HG02623 (cell line): ENCODE results near the gene FAM78B.

Source experiments
- ATAC-seq: cut with Tn5 transposase; IDR thresholded peaks from one replicate; pipeline ENCODE4 v1.9.1; 2021; ENCODE audit warnings: moderate library complexity; ENCODE audit not compliant: unreplicated experiment

Gene FAM78B, protein sequence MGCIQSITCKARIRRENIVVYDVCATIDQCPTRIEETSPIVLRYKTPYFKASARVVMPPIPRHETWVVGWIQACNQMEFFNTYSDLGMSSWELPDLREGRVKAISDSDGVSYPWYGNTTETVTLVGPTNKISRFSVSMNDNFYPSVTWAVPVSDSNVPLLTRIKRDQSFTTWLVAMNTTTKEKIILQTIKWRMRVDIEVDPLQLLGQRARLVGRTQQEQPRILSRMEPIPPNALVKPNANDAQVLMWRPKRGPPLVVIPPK

DNA sequence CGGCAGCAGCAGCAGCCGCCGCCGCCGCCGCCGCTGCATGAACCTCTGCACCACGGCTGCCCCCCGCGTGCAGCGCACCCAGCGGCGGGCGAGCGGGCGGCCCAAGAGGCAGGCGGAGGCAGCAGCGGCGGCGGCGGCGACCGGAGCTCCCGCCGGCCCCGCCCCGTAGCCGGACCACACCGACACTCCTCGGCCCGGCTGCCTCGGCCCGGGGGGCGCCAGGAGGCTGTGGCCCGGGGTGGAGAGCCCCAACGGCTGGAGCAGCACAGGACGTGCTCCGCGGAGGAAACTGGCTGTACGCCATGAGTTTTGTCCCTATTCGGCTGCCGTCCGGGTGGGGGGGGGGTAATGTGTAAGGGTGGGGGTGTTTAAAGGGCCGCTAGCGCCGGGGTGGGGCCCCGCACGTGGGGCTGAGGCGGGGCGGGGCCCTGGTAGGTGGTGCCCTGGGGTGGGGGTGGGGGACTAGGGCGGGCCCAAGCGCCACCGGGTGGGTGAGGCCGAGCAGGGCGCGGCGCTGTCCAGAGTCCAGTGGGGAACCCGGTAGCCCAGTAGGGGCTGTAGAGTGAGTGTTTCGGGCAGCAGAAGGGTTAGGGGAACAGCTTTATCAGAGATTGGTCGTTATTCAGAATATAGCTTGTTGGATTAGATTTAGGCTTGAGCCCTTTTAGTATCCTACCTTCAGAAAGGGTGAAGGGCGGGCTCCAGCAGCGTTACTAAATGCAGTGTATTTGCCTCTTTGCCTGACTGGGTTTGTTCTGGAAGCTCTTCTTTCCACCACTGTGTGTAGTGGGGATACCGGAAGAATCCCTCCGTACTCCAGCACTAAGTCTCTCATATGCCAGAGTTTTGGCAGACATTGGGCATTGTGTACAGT lies at the start of gene FAM78B:
Gene FAM78B, minus strand, starts transcription at position 304 of the 874 bp plus-strand sequence. CDS start 753 bp downstream, outside the sequence.
- peak; percentile 29 for ATAC-seq

GRCh38 chr1:166202546-166202945 lies 35.7 kb upstream of the FAM78B start:
- ATAC-seq: no peak

DNA sequence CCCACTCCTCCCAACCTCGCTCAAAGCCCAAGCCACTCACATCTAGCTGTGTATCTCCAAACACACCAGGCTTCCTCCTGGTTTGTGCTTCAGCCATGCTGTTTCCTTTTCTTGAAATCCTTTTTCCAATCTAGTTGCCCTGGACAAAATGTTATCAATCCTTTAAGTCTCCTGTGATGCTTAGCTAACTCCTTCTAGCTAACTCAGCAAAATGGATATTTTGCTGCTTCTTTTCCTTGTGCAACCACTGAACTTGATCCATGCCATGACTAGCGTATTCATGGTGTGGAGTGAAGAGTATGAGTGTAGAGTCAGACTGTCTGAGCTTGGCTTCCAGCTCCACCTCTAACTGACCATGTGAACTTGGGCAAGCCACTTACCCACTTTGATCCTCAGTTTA lies 33.9 kb upstream of the FAM78B start:
- no peak for ATAC-seq

- ATAC-seq: no peak
These were observed 30.8 kb upstream of the FAM78B start for GRCh38 chr1:166197597-166197996.

DNA sequence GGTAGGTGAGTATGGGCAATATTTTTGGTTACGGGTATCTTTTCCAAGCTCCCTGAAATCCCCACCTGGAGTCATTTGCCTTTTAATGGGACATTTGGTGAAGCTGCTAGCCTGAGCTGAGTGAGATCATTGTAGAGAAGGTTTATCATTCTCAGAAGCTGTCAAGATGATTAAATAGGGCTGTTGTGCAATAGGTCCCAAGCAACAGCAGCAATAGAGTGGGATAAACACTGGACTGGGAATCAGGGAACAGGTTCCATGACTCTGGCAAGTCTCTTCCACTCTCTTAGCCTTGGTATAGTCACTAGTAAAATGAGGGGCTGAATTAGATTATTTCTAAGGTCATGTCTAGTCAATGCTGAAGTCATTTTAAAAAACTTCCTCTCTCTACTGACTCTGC lies 30.3 kb upstream of the FAM78B start:
- ATAC-seq: no peak

DNA sequence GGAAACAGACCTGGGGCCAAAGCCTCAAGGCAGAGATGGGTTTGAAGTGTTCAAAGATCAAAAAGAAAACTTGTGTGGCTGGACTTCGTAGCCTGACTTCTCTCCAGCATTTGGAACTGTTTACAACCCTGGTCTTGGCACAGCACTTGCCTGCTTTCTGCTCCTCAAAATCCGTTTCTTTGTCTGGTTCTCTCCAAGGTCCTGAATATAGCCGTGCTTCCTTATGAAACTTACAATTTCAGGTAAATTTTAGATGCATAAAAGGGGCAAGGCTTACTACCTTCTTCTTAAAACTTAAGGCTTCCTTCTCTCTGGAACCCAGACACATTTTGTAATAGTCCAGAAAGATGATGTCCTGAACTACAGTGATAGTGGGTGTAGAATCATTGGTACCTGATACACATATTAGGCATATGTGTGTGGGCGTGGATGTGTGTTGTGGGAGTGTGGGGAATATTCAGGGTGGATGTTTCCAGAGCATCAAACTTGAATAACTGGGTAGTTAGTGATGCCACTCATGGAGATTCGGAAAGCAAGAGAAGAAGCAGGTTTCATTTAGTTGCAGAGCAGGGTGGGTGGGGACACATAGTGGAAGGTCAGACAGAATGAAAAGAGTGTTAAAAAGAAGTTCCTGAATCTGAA lies 26.4 kb upstream of the FAM78B start:
- no peak for ATAC-seq

- ATAC-seq: no peak
These were observed 23.6 kb upstream of the FAM78B start for GRCh38 chr1:166190400-166190799.

GRCh38 chr1:166189126-166189525 lies 22.3 kb upstream of the FAM78B start:
- no peak for ATAC-seq

DNA sequence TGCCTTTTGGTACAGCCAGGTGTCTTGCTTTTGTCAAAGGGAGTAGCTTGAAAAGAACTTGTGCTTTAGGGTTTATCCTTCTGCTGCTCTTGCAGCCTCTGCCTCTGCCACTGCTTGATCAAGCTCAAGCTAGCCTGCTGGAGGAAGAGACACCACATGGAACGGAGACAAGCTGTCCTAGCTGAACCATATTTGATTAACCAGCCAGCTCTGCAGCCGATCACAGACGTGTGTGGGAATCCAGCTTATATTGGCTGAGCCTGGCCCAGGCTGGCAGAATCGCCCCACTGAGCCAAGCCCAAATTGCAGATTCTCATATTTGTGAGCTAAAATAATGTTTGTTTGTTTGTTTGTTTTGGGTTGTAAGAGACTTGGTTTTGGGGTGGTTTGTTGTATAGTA lies 18.7 kb upstream of the FAM78B start:
- no peak for ATAC-seq

GRCh38 chr1:166184897-166185296 lies 18.1 kb upstream of the FAM78B start:
- no peak for ATAC-seq

DNA sequence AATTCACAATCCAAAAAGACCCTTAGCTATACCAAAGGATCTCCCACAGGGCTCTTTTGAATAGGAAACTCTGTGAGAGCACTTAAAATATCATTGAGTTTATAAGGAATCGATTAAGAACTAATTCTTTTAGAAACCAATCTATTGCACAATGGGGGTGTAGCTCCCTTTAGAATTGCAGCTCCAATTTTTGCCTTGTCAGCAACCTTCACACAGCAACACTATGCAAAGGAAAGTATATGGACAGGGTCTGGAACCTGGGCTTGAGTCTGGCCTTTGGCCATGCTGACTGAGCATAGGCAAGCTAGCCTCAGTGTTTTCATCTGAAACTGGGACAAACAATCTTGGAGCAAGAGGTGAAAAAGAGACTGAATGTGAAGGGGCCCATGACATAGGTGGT lies 17.2 kb upstream of the FAM78B start:
- ATAC-seq: no peak

GRCh38 chr1:166182281-166182680 lies 15.5 kb upstream of the FAM78B start:
- ATAC-seq: peak; percentile 47

- ATAC-seq: no peak
These were observed 9.6 kb upstream of the FAM78B start for GRCh38 chr1:166176416-166176815.

DNA sequence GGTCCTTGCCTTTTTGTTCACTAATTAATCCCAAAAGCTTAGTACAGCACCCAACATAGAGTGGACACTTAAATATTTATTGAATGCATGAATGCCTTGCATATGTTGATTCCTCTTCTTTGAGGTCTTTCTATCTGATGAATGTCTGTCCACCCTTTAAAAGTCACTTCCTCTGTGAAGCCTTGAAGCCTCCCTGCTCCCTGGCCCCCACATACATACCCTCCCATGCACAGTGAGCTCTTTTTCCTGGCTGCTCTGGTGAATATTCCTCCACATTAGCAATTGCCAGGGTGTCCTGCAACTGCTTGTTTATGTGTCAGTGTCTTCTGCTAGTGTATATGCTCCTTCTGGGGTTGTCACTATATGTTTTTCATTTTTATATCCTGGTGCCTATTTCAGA lies 8.2 kb upstream of the FAM78B start:
- no peak for ATAC-seq

GRCh38 chr1:166174108-166174507 lies 7.3 kb upstream of the FAM78B start:
- ATAC-seq: no peak

- no peak for ATAC-seq
These were observed 5.3 kb upstream of the FAM78B start for GRCh38 chr1:166172106-166172505.

DNA sequence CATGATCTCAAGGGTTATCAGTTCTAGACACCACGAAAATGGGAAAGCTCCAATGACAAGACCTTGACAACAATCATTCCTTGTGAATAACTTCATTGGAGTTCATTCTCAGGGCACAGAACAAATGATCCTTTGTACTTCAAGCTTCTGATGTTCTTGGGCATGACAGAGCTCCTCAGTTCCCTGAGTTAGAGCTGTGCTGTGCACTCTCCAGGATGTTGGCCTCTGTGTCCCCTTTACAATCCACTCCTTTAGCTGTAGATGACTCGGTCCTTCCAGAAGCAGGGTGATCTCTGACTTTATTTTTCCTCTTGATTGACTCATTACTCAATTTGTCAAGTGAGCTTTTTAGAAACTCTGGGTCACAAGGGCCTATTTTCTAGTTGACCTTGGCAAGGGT lies 3.9 kb upstream of the FAM78B start:
- no peak for ATAC-seq

DNA sequence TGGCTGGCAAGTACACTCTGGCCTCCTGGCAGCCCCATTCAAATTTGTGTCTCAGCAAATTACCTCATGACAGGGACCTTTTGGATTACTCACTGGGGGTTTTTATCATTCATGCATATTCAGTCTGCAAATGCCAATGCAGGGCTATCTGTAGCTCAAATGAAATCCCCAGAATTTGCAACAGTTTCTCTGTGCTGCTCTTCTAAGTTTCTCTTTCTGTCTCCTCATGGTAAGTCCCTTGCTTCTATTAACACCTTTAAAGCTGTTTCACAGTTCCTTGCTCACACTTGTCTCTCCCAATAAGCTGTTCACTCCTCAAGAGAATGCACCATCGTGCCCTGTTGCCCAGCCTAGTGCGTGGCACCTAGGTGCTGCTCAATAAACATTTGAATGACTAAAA lies 3.3 kb upstream of the FAM78B start:
- peak; percentile 54 for ATAC-seq

DNA sequence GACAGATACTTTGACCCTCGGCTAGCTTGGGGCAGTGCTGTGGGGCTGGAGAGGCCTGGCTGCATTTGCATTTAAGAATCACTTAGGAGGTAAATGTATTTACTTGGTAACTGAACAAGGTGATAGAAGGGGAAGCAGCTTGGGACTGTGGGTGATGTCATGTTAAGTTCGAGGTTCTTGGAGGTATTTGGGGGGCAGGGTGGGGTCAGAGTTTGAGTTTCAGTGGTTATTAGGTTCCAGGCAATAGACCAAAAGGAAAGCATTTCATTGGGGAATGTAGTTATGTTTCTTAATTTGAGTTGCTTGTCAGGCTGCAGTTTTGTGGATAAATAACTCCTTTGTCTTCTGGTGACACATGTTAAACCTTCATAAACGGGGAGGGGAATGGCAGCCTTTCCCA lies 2.4 kb upstream of the FAM78B start:
- ATAC-seq: no peak

DNA sequence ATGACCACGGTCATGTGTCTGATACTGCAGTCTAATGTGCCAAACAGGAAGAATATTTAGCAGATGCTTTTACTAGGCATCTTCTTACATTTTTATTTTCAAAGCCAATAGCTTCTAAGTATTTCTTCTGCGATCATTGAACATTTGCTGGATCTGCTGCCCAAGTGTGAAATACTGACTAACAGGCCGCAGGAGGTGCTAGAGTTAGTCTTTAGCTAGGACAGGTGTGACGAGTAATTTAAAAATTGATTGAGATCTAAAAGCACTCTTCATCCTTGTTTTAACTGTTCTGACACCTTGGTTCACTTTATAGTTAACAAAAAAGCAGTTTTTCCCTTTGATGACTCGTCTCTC lies 748 bp upstream of the FAM78B start:
- no peak for ATAC-seq

- ATAC-seq: peak; percentile 1
These were observed 488 bp downstream of the FAM78B start for GRCh38 chr1:166166329-166166697.
